Pancreas (tissue), 10 donors: ENCODE results near the gene SHH. TPM values are rescaled to one million over a fixed set of nuclear protein-coding genes. Genes with fewer than 3 reads are reported as not detected.

ENCODE experiments used
- ATAC-seq, 4 donors: fragments of 200-7000 bp; cut with Tn5 transposase; one replicate each; pipeline versions ENCODE4 v1.8.0 to v1.9.1; 2020; ENCODE audit warnings: mild to moderate bottlenecking in 4 of 4, moderate library complexity in 4 of 4
- DNase-seq, 6 donors: peaks; one replicate each; pipeline ENCODE4 v3.0.0-alpha.2; 2020
- FAIRE-seq: peaks from 2 replicates; lab custom pipeline; 2012; peaks lifted over from hg19 to GRCh38; lab: Jason Lieb, UNC
- H3K27ac ChIP-seq, 4 donors: fragments of 200-600 bp; sonication (generic); 1 replicate in 3 of 4; 2 replicates in 1 of 4; pipeline versions ENCODE4 v1.5.0 to v1.8.0; 2020
- H3K27me3 ChIP-seq, 4 donors: fragments of 200-600 bp; one replicate each; pipeline ENCODE4 v1.8.0; 2021
- H3K36me3 ChIP-seq, 3 donors: fragments of 200-600 bp; sonication (generic) in 1 of 3; one replicate each; pipeline versions ENCODE4 v1.5.0 to v1.8.0; 2020 to 2021
- H3K4me1 ChIP-seq, 3 donors: fragments of 200-600 bp; one replicate each; pipeline ENCODE4 v1.8.0; 2021
- H3K4me3 ChIP-seq, 4 donors: fragments of 200-600 bp; sonication (generic) in 2 of 4; one replicate each; pipeline versions ENCODE4 v1.5.0 to v1.8.0; 2020 to 2021
- H3K9me3 ChIP-seq, 4 donors: fragments of 200-600 bp; one replicate each; pipeline ENCODE4 v1.8.0; 2021
- CTCF ChIP-seq, 4 donors: fragments of 200-600 bp; sonication (generic) in 3 of 4; IDR thresholded peaks; one replicate each; pipeline versions ENCODE4 v1.5.0 to v1.8.0; 2021; ENCODE audit warnings: antibody characterized with exemption in 4 of 4
- WGBS, 2 donors: extraction: QIAGEN DNeasy Blood & Tissue Kit; methylation state at CpG; one replicate each; pipeline ENCODE4 v1.1.7; 2013; 5-methylcytosine and 5-hydroxymethylcytosine counted together
- intact Hi-C, 3 donors: fragments of 100-400 bp; cut with DNase I; formaldehyde crosslinking; loops; one replicate each; pipeline versions ENCODE4 v1.11.1 to v1.14.2; 2022
- polyA plus RNA-seq, 2 donors: library from polyadenylated mRNA; stranded (reverse); fragments of 200-250 nt; gene quantifications; one replicate each; pipeline ENCODE4 v1.2.3, GENCODE V29; 2013
- total RNA-seq, 6 donors: library from RNA; stranded (reverse); fragmentation: NEBNext Ultra II Directional in 4 of 6; extraction: Animal tissue kit (Norgen Biotek cat#: 25700) in 4 of 6; gene quantifications; one replicate each; pipeline versions ENCODE4 v1.2.1 to v1.2.4, GENCODE V29; 2021 to 2023
- donor health status: healthy with polysubstance abuse.
- donor health status: DM: no; HTN: no; CAD: no; lungs with moderate emphysema.
- donor health status: DM: no; HTN: no; CAD: no.
- donor health status: control.
- donor health status: control.
- donor health status: Bipolar disorder and iron deficiency.
- donor health status: DM: yes; HTN: yes; CAD: no.
- donor health status: DM: no; HTN: no; CAD: no.
- donor health status: DM: no; HTN: no; CAD: no.
- donor health status: DM: yes; HTN: yes; CAD: no.

Gene SHH
- total and polyA plus RNA-seq, 8 donors = 0.08 to 0.85 (median 0.26) TPM

DNA sequence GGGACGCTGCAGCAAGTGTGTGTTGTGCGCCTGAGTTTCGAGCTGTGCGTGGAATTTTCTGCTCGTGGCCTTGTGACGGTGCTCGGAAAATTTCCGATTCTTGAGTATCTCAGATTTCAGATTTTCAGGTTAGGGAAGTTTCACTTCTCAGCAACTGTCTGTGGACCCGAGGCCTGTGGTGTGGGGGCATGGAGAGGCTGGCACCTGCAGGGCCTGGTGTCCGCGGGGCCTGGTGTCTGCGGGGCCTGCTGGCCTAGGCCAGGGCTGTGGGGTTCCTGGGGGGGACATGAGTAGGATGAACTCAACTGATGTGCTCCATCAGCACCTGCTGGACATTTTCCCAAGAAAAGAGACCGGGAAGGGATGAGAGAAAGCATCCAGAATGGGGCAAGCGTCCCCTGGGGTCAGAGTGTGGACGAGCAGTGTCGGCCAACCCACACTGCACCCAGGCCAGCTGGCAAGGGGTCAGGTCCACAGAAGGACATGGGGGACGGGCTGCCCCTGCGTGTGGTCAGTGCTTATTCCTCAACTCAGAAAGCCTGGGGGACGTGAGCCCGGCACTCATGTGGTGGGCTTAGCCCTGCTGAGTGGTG lies 31.3 kb upstream of the SHH start:
- H3K4me3 ChIP-seq = no peak overlapping the region
- peak overlapping the region in 2 of 4 donors; percentile 11 to 22 for H3K27ac ChIP-seq
- no peaks in the 10 kb centered on the region for H3K27me3 ChIP-seq
- H3K9me3 ChIP-seq = no peaks in the 10 kb centered on the region
- H3K4me1 ChIP-seq = no peaks in the 10 kb centered on the region
- no peak for TF ChIP-seq CTCF (IDR thresholded peaks at IDR 0.05)
- DNase-seq (peak in 1 of 6 donors; percentile 30), ATAC-seq (peak in 2 of 4 donors; percentile 18 to 42), FAIRE-seq (no peak)
- WGBS, 2 donors = 80 to 88% methylated on average over 20 of the region's 20 CpGs
- no peaks in the 10 kb centered on the region for H3K36me3 ChIP-seq
- intact Hi-C loops = no loop called here

DNA sequence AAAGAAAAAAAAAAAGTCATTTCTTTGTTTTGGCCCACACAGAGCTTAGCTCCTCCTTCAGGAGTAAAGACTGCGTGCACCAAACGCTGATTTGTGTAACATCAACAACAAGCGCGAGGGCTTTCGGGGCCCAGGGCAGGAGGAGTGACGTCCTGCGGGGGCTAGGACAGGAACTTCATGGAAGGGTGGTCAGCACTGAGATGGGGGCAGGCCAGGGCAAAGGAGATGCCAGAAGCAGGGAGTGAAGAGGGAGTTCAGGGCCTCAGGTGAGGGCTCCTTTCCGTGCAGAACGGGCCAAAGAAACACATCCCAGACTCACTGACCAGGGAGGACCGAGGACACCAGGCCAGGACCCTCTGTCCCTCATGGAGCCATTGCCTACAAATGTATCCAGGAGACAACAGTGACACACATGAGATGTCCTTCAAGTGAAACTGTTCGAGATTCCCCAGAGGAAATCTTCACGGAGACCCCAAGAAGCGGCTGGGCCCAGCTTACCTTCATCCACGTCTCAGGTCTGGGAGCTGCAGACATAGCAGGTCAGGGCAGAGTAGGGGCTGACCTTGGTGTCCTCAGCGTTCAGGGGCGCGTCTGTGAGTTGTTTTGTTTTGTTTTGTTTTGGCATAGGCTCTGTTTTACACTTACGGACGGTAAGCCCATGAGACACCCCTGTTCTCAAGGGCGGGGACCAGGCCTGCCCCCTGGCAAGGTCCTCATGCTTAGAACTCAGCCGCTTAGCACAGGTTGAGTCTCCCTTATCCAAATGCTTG lies 30.4 kb upstream of the SHH start:
- FAIRE-seq (no peak), DNase-seq (no peak), ATAC-seq (no peak)
- H3K4me1 ChIP-seq = no peaks in the 10 kb centered on the region
- H3K4me3 ChIP-seq = no peak overlapping the region
- no peaks in the 10 kb centered on the region for H3K9me3 ChIP-seq
- no peaks in the 10 kb centered on the region for H3K27me3 ChIP-seq
- WGBS, 2 donors = 75 to 88% methylated on average over 21 of the region's 21 CpGs
- intact Hi-C loops = no loop called here
- TF ChIP-seq CTCF (IDR thresholded peaks at IDR 0.05) = no peak
- H3K36me3 ChIP-seq = no peaks in the 10 kb centered on the region
- no peak overlapping the region for H3K27ac ChIP-seq

- 67 to 84% methylated on average over 8 of the region's 8 CpGs for WGBS, 2 donors
- intact Hi-C loops = no loop called here
- Histone ChIP-seq H3K4me1 (no peaks in the 10 kb centered on the region), H3K36me3 (no peaks in the 10 kb centered on the region), H3K9me3 (no peaks in the 10 kb centered on the region), H3K27ac (no peak overlapping the region), H3K27me3 (no peaks in the 10 kb centered on the region), H3K4me3 (no peak overlapping the region)
- FAIRE-seq = no peak
- no peak for TF ChIP-seq CTCF (IDR thresholded peaks at IDR 0.05)
- no peak for ATAC-seq
- DNase-seq = no peak
Measured at GRCh38 chr7:155840909-155841308, 28.6 kb upstream of the SHH start.

DNA sequence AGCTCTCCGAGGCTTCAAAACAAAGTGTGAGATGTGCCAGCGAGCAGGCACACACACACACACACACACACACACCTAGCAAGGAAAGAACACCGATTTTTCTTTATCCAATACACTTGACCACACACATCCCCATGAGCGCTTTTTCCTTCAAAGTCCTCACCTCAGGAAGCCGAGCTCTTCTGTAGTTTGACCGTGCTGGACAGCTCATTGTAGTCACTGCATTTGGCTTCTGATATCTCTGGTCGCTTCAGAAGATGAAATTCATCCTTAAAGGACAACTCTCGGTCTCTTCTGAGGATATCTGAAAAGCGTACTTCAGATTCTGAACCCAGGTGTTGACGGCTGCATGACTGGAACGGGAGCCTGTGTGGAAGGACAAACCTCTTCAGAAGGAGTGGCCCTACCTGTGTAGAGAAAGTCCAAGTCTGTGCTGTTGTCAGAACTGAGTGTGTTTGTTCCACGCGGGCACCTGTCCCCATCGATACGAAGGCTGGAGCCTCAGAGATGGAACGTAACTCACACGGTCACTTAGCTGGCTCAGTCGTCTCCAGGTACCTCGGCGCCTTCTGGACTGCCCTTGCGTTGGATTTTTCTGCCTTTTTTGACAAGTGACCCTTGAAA lies 28.1 kb upstream of the SHH start:
- Histone ChIP-seq H3K27ac (no peak overlapping the region), H3K36me3 (no peaks in the 10 kb centered on the region), H3K4me3 (no peak overlapping the region), H3K27me3 (no peaks in the 10 kb centered on the region), H3K9me3 (no peaks in the 10 kb centered on the region), H3K4me1 (no peaks in the 10 kb centered on the region)
- no peak for DNase-seq
- no peak for FAIRE-seq
- 69 to 79% methylated on average over 21 of the region's 21 CpGs for WGBS, 2 donors
- ATAC-seq = no peak
- TF ChIP-seq CTCF (IDR thresholded peaks at IDR 0.05) = no peak
- intact Hi-C loops = no loop called here
